ENCODE results near the gene MYO1D.

MYO1D gene

GRCh38 chr17:32445074-32445415 lies 431.9 kb downstream of the MYO1D start:
- DNase-seq = no peak

- peak; percentile 92 for DNase-seq
These were observed 432.4 kb downstream of the MYO1D start, which contains the start of gene PSMD11 for GRCh38 chr17:32444301-32445073. Gene PSMD11 (plus strand): TSS chr17:32444510. CDS start chr17:32444524, 14 bp downstream.

- no peak for DNase-seq
These were observed 433.1 kb downstream of the MYO1D start for GRCh38 chr17:32443827-32444300.
